ENCODE measurements around the gene TTLL12. TPM values are rescaled to one million over a fixed set of nuclear protein-coding genes. Genes with fewer than 3 reads are reported as not detected.
A peak's percentile ranks its signal among the peaks of the same experiment; 100 is the strongest.

TTLL12 gene
- polyA plus RNA-seq, 1 experiment: 12.6 TPM

- peaks cover 3% of the 10 kb centered on the region for H3K36me3 ChIP-seq (ENCODE audit: control insufficient read depth, insufficient read depth, low read length)
- ChIA-PET CTCF (interaction anchor here (0.6 kb wide), 1 partner anchor 1491 kb away, joined by 3 read pairs; no protein-coding TSS in a partner anchor), POLR2A (no interaction called here)
- H3K27me3 ChIP-seq (ENCODE audit: control insufficient read depth, insufficient read depth, low read length): no peaks in the 10 kb centered on the region
- no peak for TF ChIP-seq CTCF (IDR thresholded peaks at IDR 0.05; ENCODE audit: insufficient read depth, low read depth, low read length)
- H3K4me3 ChIP-seq (ENCODE audit: low read depth, low read length): no peak overlapping the region
- DNase-seq (ENCODE audit: low read depth): no peak
These were observed 33.0 kb downstream of the TTLL12 start for GRCh38 chr22:43153899-43154298.

- POLR2A ChIA-PET: no interaction called here
- Histone ChIP-seq H3K4me3 (ENCODE audit: low read depth, low read length) (peak overlapping the region; percentile 92), H3K27me3 (ENCODE audit: control insufficient read depth, insufficient read depth, low read length) (no peaks in the 10 kb centered on the region), H3K36me3 (ENCODE audit: control insufficient read depth, insufficient read depth, low read length) (peaks cover 2% of the 10 kb centered on the region)
- CTCF ChIA-PET: interaction anchor here (0.8 to 1.3 kb wide), 2 partner anchors 11 to 12 kb away, joined by 4 read pairs; no protein-coding TSS in a partner anchor
- no peak for DNase-seq (ENCODE audit: low read depth)
- no peak for TF ChIP-seq CTCF (IDR thresholded peaks at IDR 0.05; ENCODE audit: insufficient read depth, low read depth, low read length)
These were observed 34.4 kb downstream of the TTLL12 start for GRCh38 chr22:43152357-43153071.

- POLR2A ChIA-PET: no interaction called here
- TF ChIP-seq CTCF (IDR thresholded peaks at IDR 0.05; ENCODE audit: insufficient read depth, low read depth, low read length): no peak
- no peak for DNase-seq (ENCODE audit: low read depth)
- Histone ChIP-seq H3K36me3 (ENCODE audit: control insufficient read depth, insufficient read depth, low read length) (peaks cover 2% of the 10 kb centered on the region), H3K4me3 (ENCODE audit: low read depth, low read length) (peak overlapping the region; percentile 92), H3K27me3 (ENCODE audit: control insufficient read depth, insufficient read depth, low read length) (no peaks in the 10 kb centered on the region)
- CTCF ChIA-PET: interaction anchor here (0.8 to 1.3 kb wide), 2 partner anchors 11 to 13 kb away, joined by 4 read pairs; no protein-coding TSS in a partner anchor
These were observed 35.0 kb downstream of the TTLL12 start for GRCh38 chr22:43152003-43152356.

- POLR2A ChIA-PET: interaction anchor here (0.5 kb wide), 1 partner anchor 10 kb away, joined by 9 read pairs; no protein-coding TSS in a partner anchor
- Histone ChIP-seq H3K36me3 (ENCODE audit: control insufficient read depth, insufficient read depth, low read length) (peaks cover 2% of the 10 kb centered on the region), H3K4me3 (ENCODE audit: low read depth, low read length) (peak within 1 kb of the TSS; percentile 92), H3K27me3 (ENCODE audit: control insufficient read depth, insufficient read depth, low read length) (no peaks in the 10 kb centered on the region)
- peak; percentile 13; the same call in 1 of the 2 replicates for TF ChIP-seq CTCF (IDR thresholded peaks at IDR 0.05; ENCODE audit: insufficient read depth, low read depth, low read length)
- no peak for DNase-seq (ENCODE audit: low read depth)
- CTCF ChIA-PET: interaction anchor here (1.0 to 1.3 kb wide), 2 partner anchors 9 to 13 kb away, joined by 3 to 4 read pairs; partner anchors contain the start of gene MCAT
These were observed 35.5 kb downstream of the TTLL12 start, which contains the start of gene TSPO for GRCh38 chr22:43151251-43152002. TSS of gene TSPO (plus strand) at chr22:43151559. CDS start at chr22:43159239, 7,680 bp downstream.

- no peak for DNase-seq (ENCODE audit: low read depth)
- Histone ChIP-seq H3K4me3 (ENCODE audit: low read depth, low read length) (peak overlapping the region; percentile 92), H3K36me3 (ENCODE audit: control insufficient read depth, insufficient read depth, low read length) (no peaks in the 10 kb centered on the region; the same call in 1 of the 2 replicates), H3K27me3 (ENCODE audit: control insufficient read depth, insufficient read depth, low read length) (no peaks in the 10 kb centered on the region)
- no peak for TF ChIP-seq CTCF (IDR thresholded peaks at IDR 0.05; ENCODE audit: insufficient read depth, low read depth, low read length)
- POLR2A ChIA-PET: interaction anchor here (0.5 kb wide), 1 partner anchor 11 kb away, joined by 9 read pairs; no protein-coding TSS in a partner anchor
- CTCF ChIA-PET: interaction anchor here (1.0 kb wide), 1 partner anchor 8 kb away, joined by 3 read pairs; the partner anchor contains the start of gene MCAT
These were observed 36.2 kb downstream of the TTLL12 start for GRCh38 chr22:43150731-43151206.
